IMR-90 (cell line): ENCODE data around the gene PLPP3. TPM values are rescaled to one million over a fixed set of nuclear protein-coding genes. Genes with fewer than 3 reads are reported as not detected.

Source experiments
- ATAC-seq: fragments of 200-7000 bp; cut with Tn5 transposase; 2 replicates; pipeline ENCODE4 v1.9.1; 2020; ENCODE audit warnings: low read depth, mild to moderate bottlenecking, moderate library complexity
- BruUV-seq: library from RNA; stranded (reverse); fragments of 400-500 nt; replicated peaks from 2 replicates; lab custom pipeline; 2021; lab: Mats Ljungman, UMichigan
- CTCF ChIA-PET: fragments of 300-600 bp; formaldehyde crosslinking; extraction: SDS; loops from one replicate; lab custom pipeline; 2021; ENCODE audit warnings: antibody characterized with exemption; lab: Yijun Ruan, JAX
- POLR2A ChIA-PET: fragments of 300-600 bp; sonication (Branson Sonifier 250); formaldehyde crosslinking; loops from one replicate; lab custom pipeline; 2022; ENCODE audit warnings: antibody characterized with exemption; ENCODE audit not compliant: unreplicated experiment; lab: Charles Lee
- DNase-seq: peaks from one replicate; pipeline ENCODE4 v3.0.0; 2013
- H2AFZ ChIP-seq: replicated peaks from 2 replicates; pipeline ENCODE3; 2013; ENCODE audit warnings: low read length, mild to moderate bottlenecking; ENCODE audit not compliant: poor library complexity
- H2AK5ac ChIP-seq: 2 replicates; pipeline ENCODE4 v1.6.1; 2013; ENCODE audit warnings: low read depth, low read length, inconsistent platforms
- H2AK9ac ChIP-seq: replicated peaks from 2 replicates; pipeline ENCODE3; 2013; ENCODE audit warnings: mild to moderate bottlenecking, low read depth, low read length, moderate library complexity; ENCODE audit not compliant: poor library complexity
- H2BK120ac ChIP-seq: 2 replicates; pipeline ENCODE4 v1.6.1; 2013; ENCODE audit warnings: low read depth, low read length, inconsistent platforms
- H2BK15ac ChIP-seq: 3 replicates; pipeline ENCODE4 v1.6.1; 2013; ENCODE audit warnings: low read depth, low read length, inconsistent platforms
- H2BK20ac ChIP-seq: 2 replicates; pipeline ENCODE4 v1.6.1; 2013; ENCODE audit warnings: low read depth, mild to moderate bottlenecking, inconsistent platforms, low read length, moderate library complexity
- H2BK5ac ChIP-seq: 2 replicates; pipeline ENCODE4 v1.6.1; 2013; ENCODE audit warnings: mild to moderate bottlenecking, low read depth, low read length, inconsistent platforms; ENCODE audit not compliant: poor library complexity, severe bottlenecking
- H3K14ac ChIP-seq: replicated peaks from 2 replicates; pipeline ENCODE4 v1.6.1; 2013; ENCODE audit warnings: low read depth, low read length, inconsistent platforms
- H3K18ac ChIP-seq: 2 replicates; pipeline ENCODE4 v1.6.1; 2013; ENCODE audit warnings: low read depth, low read length, control low read depth
- H3K23ac ChIP-seq: 2 replicates; pipeline ENCODE4 v1.6.1; 2013; ENCODE audit warnings: low read depth, low read length, inconsistent platforms
- H3K27ac ChIP-seq: 2 replicates; pipeline ENCODE4 v1.5.1; 2013; ENCODE audit warnings: mild to moderate bottlenecking, control low read depth, low read length; ENCODE audit not compliant: insufficient read depth
- H3K27me3 ChIP-seq: 2 replicates; pipeline ENCODE4 v1.6.1; 2013; ENCODE audit warnings: low read length; ENCODE audit not compliant: control insufficient read depth, insufficient read depth
- H3K36me3 ChIP-seq: 2 replicates; pipeline ENCODE4 v1.6.1; 2013; ENCODE audit warnings: low read length, mixed read lengths; ENCODE audit not compliant: control insufficient read depth, insufficient read depth
- H3K4ac ChIP-seq: 2 replicates; pipeline ENCODE4 v1.6.1; 2013; ENCODE audit warnings: low read depth, low read length, inconsistent platforms
- H3K4me1 ChIP-seq: 2 replicates; pipeline ENCODE4 v1.6.1; 2013; ENCODE audit warnings: low read length, mixed read lengths; ENCODE audit not compliant: control insufficient read depth, insufficient read depth
- H3K4me2 ChIP-seq: 2 replicates; pipeline ENCODE4 v1.6.1; 2013; ENCODE audit warnings: low read depth, mild to moderate bottlenecking, control low read depth, low read length, moderate library complexity
- H3K4me3 ChIP-seq: 2 replicates; pipeline ENCODE4 v1.5.1; 2013; ENCODE audit warnings: low read depth, mild to moderate bottlenecking, control low read depth, low read length, moderate library complexity; ENCODE audit not compliant: insufficient read depth
- H3K56ac ChIP-seq: 2 replicates; pipeline ENCODE4 v1.6.1; 2013; ENCODE audit warnings: low read length, inconsistent platforms; ENCODE audit not compliant: insufficient read depth; ENCODE audit errors: extremely low read depth
- H3K79me1 ChIP-seq, 2 experiments: 2 replicates each; pipeline ENCODE4 v1.6.1; 2013; ENCODE audit warnings: low read length in 2 of 2, inconsistent platforms in 1 of 2, low read depth in 1 of 2
- H3K9ac ChIP-seq: 2 replicates; pipeline ENCODE4 v1.6.1; 2013; ENCODE audit warnings: low read depth, low read length, control low read depth
- H3K9me1 ChIP-seq: 2 replicates; pipeline ENCODE4 v1.6.1; 2013; ENCODE audit warnings: low read length, inconsistent platforms; ENCODE audit not compliant: insufficient read depth
- H3K9me3 ChIP-seq: 2 replicates; pipeline ENCODE4 v1.6.1; 2013; ENCODE audit warnings: low read length; ENCODE audit not compliant: control insufficient read depth, insufficient read depth
- H4K20me1 ChIP-seq: 2 replicates; pipeline ENCODE4 v1.6.1; 2013; ENCODE audit warnings: low read length, inconsistent platforms; ENCODE audit not compliant: insufficient read depth
- H4K5ac ChIP-seq: 2 replicates; pipeline ENCODE4 v1.6.1; 2013; ENCODE audit warnings: mild to moderate bottlenecking, low read depth, low read length, control low read depth
- H4K8ac ChIP-seq, 2 experiments: 2 replicates each; pipeline ENCODE4 v1.6.1; 2013; ENCODE audit warnings: low read depth in 2 of 2, low read length in 2 of 2, control low read depth in 1 of 2, inconsistent platforms in 1 of 2
- H4K91ac ChIP-seq: 2 replicates; pipeline ENCODE4 v1.6.1; 2013; ENCODE audit warnings: low read depth, low read length, inconsistent platforms; ENCODE audit not compliant: insufficient read depth
- CEBPB ChIP-seq: IDR thresholded peaks from 2 replicates; pipeline ENCODE4 v1.6.1; 2012; ENCODE audit warnings: low read depth, low read length, improper control_type of control experiment
- FOS ChIP-seq: fragments of 150-350 bp; IDR thresholded peaks from 2 replicates; pipeline ENCODE4 v1.6.1; 2016; ENCODE audit warnings: low read depth, low read length
- MAFK ChIP-seq: IDR thresholded peaks from 2 replicates; pipeline ENCODE4 v1.6.1; 2012; ENCODE audit warnings: low read depth, low read length, improper control_type of control experiment
- MXI1 ChIP-seq: IDR thresholded peaks from 2 replicates; pipeline ENCODE4 v1.6.1; 2012; ENCODE audit warnings: low read depth, mild to moderate bottlenecking, low read length, moderate library complexity, borderline replicate concordance
- NFE2L2 ChIP-seq: fragments of 150-350 bp; IDR thresholded peaks from 2 replicates; pipeline ENCODE4 v1.6.1; 2016; ENCODE audit warnings: low read depth, mild to moderate bottlenecking, low read length
- POLR2A ChIP-seq: IDR thresholded peaks from 2 replicates; pipeline ENCODE4 v1.6.1; 2012; ENCODE audit warnings: mild to moderate bottlenecking, low read depth, low read length
- RAD21 ChIP-seq: IDR thresholded peaks from 2 replicates; pipeline ENCODE4 v1.6.1; 2012; ENCODE audit warnings: low read length, improper control_type of control experiment
- RCOR1 ChIP-seq: IDR thresholded peaks from 2 replicates; pipeline ENCODE4 v1.6.1; 2012; ENCODE audit warnings: mild to moderate bottlenecking, low read length, improper control_type of control experiment; ENCODE audit not compliant: insufficient replicate concordance
- RFX5 ChIP-seq: IDR thresholded peaks from 2 replicates; pipeline ENCODE4 v1.8.0; 2012; ENCODE audit warnings: low read depth, mild to moderate bottlenecking, low read length, moderate library complexity
- SMC3 ChIP-seq: fragments of 150-350 bp; IDR thresholded peaks from 2 replicates; pipeline ENCODE4 v1.6.1; 2016; ENCODE audit warnings: low read depth, mild to moderate bottlenecking, antibody characterized with exemption, low read length, moderate library complexity
- WGBS, 2 experiments: methylation state at CpG; one replicate each; pipeline versions ENCODE4 v1.1.5 to v1.1.7; 2013; ENCODE audit warnings: missing lambda C conversion rate in 2 of 2; ENCODE audit not compliant: insufficient read length in 1 of 2; ENCODE audit errors: extremely low coverage in 2 of 2; 5-methylcytosine and 5-hydroxymethylcytosine counted together
- dilution Hi-C: fragments of 300-500 bp; cut with HindIII; formaldehyde crosslinking; loops from one replicate; pipeline ENCODE4 v1.14.3; 2018; ENCODE audit warnings: low sequenced_read_pairs; ENCODE audit not compliant: unreplicated experiment
- in situ Hi-C: fragments of 300-500 bp; cut with MboI; formaldehyde crosslinking; loops from 3 replicates; pipeline ENCODE4 v1.14.3; 2019; ENCODE audit warnings: low sequenced_read_pairs, inconsistent platforms, mixed read lengths
- intact Hi-C: fragments of 100-400 bp; cut with micrococcal nuclease; formaldehyde crosslinking; loops from 2 replicates; pipeline ENCODE4 v1.10.0; 2022
- polyA plus RNA-seq, 3 experiments: library from polyadenylated mRNA; depleted of rRNA; stranded (reverse); fragments of >200 nt; gene quantifications; 2 replicates each; pipeline ENCODE4 v1.2.3, GENCODE V29; 2012; ENCODE audit warnings: low replicate concordance in 1 of 3
- total RNA-seq: library from RNA; depleted of rRNA; stranded (reverse); fragments of >200 nt; gene quantifications from 2 replicates; pipeline ENCODE4 v1.2.3, GENCODE V29; 2012
- TF ChIP-seq, protein P1 (sequence below): conservative IDR thresholded peaks from 2 replicates; pipeline ENCODE4 v1.5.1; 2012; ENCODE audit warnings: mild to moderate bottlenecking, low read depth, low read length, improper control_type of control experiment
- TF ChIP-seq, protein P2 (sequence below): fragments of 150-350 bp; IDR thresholded peaks from 2 replicates; pipeline ENCODE4 v1.6.1; 2016; ENCODE audit warnings: low read depth, mild to moderate bottlenecking, low read length, moderate library complexity, borderline replicate concordance
- TF ChIP-seq, protein P3 (sequence below): fragments of 150-350 bp; IDR thresholded peaks from 2 replicates; pipeline ENCODE4 v1.6.1; 2017; ENCODE audit warnings: mild to moderate bottlenecking, antibody characterized with exemption, low read length, low read depth

Gene PLPP3
- total and polyA plus RNA-seq, 2 of the 4 experiments (the other 2 are of a cell fraction), result 49.9 to 56.6 TPM

DNA sequence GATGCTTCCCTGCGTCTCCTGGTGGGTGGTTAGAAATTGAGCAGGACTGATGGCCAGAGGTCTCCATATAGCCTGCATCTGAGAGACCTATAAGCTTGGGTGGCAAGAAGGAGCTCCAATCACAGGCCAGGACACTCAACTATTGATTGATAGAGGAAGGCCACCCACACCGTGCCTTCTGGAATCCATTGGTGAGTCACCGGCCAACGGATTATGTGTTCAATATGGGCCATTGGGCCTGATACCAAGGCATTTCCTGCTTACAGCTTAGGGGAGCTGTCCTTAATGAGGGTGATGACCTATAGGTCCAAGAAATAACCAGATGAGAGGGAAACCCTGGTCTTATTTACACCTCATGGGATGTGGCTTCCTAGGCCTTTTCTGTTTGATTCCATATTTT lies 115.1 kb downstream of the PLPP3 start:
- no peak for ATAC-seq
- no peak overlapping the region for H3K4me2 ChIP-seq
- no peak overlapping the region for H3K14ac ChIP-seq
- no peaks in the 10 kb centered on the region for H3K9me1 ChIP-seq
- no peak overlapping the region for H3K27ac ChIP-seq
- dilution Hi-C loops (no loop called here), in situ Hi-C loops (no loop called here), intact Hi-C loops (no loop called here)
- H3K4me3 ChIP-seq, result no peak overlapping the region
- H3K36me3 ChIP-seq, result no peaks in the 10 kb centered on the region
- H2AK5ac ChIP-seq, result no peak overlapping the region
- CTCF ChIA-PET, result no interaction called here
- H3K18ac ChIP-seq, result no peak overlapping the region
- H2BK120ac ChIP-seq, result no peak overlapping the region
- H4K20me1 ChIP-seq, result no peaks in the 10 kb centered on the region
- H3K56ac ChIP-seq, result no peak overlapping the region
- H3K4ac ChIP-seq, result no peak overlapping the region
- no peak for DNase-seq
- H3K4me1 ChIP-seq, result no peaks in the 10 kb centered on the region
- no peak overlapping the region for H2AK9ac ChIP-seq
- no TSS peak for BruUV-seq
- no peak overlapping the region for H2BK20ac ChIP-seq
- POLR2A ChIA-PET, result no interaction called here
- H4K91ac ChIP-seq, result no peak overlapping the region
- WGBS, 2 experiments, result no CpG with 5 or more reads among the region's 4 CpGs
- no peaks in the 10 kb centered on the region for H3K9me3 ChIP-seq
- no peak overlapping the region for H4K5ac ChIP-seq
- H3K79me1 ChIP-seq, result no peaks in the 10 kb centered on the region
- no peaks in the 10 kb centered on the region for H3K27me3 ChIP-seq
- TF ChIP-seq RCOR1, result no peak
- no peak for TF ChIP-seq NFE2L2
- TF ChIP-seq, protein P1, sequence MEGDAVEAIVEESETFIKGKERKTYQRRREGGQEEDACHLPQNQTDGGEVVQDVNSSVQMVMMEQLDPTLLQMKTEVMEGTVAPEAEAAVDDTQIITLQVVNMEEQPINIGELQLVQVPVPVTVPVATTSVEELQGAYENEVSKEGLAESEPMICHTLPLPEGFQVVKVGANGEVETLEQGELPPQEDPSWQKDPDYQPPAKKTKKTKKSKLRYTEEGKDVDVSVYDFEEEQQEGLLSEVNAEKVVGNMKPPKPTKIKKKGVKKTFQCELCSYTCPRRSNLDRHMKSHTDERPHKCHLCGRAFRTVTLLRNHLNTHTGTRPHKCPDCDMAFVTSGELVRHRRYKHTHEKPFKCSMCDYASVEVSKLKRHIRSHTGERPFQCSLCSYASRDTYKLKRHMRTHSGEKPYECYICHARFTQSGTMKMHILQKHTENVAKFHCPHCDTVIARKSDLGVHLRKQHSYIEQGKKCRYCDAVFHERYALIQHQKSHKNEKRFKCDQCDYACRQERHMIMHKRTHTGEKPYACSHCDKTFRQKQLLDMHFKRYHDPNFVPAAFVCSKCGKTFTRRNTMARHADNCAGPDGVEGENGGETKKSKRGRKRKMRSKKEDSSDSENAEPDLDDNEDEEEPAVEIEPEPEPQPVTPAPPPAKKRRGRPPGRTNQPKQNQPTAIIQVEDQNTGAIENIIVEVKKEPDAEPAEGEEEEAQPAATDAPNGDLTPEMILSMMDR, result no peak
- no peak for TF ChIP-seq RAD21
- no peak for TF ChIP-seq FOS
- TF ChIP-seq, protein P2, sequence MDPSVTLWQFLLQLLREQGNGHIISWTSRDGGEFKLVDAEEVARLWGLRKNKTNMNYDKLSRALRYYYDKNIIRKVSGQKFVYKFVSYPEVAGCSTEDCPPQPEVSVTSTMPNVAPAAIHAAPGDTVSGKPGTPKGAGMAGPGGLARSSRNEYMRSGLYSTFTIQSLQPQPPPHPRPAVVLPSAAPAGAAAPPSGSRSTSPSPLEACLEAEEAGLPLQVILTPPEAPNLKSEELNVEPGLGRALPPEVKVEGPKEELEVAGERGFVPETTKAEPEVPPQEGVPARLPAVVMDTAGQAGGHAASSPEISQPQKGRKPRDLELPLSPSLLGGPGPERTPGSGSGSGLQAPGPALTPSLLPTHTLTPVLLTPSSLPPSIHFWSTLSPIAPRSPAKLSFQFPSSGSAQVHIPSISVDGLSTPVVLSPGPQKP, result no peak
- no peak for TF ChIP-seq MXI1
- no peak for TF ChIP-seq SMC3
- TF ChIP-seq RFX5, result no peak
- TF ChIP-seq, protein P3, sequence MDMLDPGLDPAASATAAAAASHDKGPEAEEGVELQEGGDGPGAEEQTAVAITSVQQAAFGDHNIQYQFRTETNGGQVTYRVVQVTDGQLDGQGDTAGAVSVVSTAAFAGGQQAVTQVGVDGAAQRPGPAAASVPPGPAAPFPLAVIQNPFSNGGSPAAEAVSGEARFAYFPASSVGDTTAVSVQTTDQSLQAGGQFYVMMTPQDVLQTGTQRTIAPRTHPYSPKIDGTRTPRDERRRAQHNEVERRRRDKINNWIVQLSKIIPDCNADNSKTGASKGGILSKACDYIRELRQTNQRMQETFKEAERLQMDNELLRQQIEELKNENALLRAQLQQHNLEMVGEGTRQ, result no peak
- no peak for TF ChIP-seq MAFK
- TF ChIP-seq CEBPB, result no peak
- TF ChIP-seq POLR2A, result no peak
- H3K23ac ChIP-seq, result no peak overlapping the region
- no peak overlapping the region for H3K9ac ChIP-seq
- H2AFZ ChIP-seq, result no peak overlapping the region
- no peak overlapping the region for H2BK5ac ChIP-seq
- no peak overlapping the region for H2BK15ac ChIP-seq
- no peak overlapping the region for H4K8ac ChIP-seq
